CD4-positive, alpha-beta T cell treated with Interferon alpha-2 for 1 hour (primary cell): ENCODE results near the gene PARD3.
"Not testable (repeated sequence)": the region's sequence is repeated elsewhere in the genome, so short reads cannot be mapped to it uniquely, and the experiment has no call there.

ENCODE experiments used
- DNase-seq, 2 donors: peaks; one replicate each; pipeline ENCODE4 v3.0.0-alpha.2; 2020 to 2022

PARD3 gene

DNA sequence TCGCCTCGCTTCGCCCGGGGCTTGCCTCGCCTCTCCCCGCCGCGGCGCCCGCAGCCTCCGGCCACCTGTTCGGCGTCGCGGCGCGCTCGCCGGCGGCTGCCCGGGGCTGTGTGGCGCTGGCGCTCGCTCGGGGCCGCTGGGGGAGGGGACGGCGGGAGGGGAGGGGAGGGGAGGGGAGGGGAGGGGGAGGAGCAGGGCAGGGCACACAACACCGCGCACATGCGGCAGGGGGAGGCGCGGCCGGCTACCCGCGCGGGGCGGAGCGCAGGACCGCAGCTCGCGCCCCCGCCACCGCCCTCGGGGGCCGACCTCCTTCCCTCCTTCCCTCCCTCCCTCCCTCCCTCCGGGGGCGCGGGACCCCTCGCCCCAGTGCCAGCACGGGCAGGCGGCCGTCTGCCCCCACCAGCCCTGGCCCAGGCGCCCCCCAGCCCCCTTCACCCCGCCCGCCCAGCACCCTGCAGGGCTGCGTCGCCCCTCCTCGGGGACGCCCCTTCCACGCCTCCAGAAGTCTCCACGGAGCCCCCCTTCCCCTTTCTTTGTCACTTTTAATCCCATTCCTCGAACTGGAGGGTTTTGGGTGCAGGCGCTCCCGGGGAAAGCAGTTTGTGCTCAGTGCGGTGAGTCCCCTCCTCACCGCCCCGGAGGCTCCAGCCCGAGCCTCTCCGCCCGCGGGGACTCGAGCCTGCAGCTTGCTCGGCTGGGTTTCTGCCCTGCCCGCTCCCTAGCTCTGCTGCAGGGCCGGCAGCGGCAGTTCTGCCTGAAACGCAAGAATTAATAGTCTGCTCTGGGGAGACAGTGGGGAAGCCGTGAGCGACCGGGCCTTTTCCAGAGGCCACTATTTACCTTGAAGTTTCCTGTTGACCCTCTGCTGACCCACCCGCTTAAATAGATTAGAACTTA lies at the start of gene PARD3:
TSS of gene PARD3 (minus strand) at position 112 of the 900 bp plus-strand sequence. CDS start 301 bp downstream, outside the sequence.
- DNase-seq = no peak

DNA sequence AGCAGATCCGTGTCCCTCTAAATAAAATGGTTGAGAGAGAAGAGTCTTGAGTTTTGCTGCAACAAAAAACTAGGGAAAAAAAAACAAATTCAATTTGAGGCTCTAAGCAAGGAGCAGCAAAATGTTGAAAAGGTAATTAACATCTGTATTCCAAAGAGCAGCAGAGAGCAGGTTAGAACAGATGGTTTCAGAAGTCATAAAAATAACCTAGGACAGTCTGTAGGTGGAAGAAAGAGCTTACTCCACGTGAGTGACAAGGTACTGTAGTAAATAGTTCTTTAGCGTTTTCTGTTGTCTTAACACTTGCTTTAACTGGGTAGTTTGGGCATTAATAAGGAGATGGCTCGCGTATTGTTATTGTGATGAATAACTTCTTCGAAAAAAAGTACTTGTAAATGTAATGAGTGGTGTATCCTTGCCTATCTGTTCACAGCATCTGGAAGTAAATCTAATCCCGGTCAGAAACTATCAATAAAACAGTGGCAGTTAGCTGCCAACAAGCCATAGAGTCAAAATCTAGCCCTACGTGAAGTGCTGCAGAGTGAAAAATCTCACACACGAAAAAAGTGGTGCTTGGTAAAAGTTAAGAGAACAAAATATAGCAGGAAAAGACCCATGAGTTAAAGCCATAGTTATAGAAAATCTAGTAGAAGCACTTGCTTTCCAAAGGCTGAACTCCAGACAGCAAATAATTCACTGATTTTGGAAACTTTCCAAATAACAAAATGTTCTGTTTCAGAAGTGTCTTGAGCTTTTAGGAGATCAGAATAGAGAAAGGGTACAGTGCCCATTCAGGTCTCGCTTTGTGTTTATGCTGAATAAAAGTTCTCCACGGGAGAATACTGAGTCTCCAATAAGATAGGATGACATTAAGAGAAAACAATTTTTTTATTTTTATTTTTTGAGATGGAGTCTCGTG lies 49.3 kb upstream of the PARD3 start:
- no peak for DNase-seq

DNA sequence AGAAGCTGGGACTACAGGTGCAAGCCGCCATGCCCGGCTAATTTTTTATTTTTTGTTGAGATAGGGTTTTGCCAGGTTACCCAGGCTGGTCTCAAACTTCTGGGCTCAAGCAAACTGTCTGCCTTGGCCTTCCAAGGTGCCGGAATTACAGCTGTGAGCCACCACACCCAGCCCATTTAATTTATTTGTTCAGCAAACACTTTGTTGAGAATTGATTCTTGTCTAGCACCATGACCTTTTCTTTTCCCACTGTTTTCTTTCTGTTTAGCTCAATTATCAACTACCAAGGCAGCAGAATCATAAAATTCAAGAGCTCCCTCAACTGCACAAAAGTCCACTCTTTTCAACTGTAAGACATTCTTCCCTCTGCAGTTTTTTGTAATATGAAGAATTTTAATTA lies 47.8 kb upstream of the PARD3 start:
- DNase-seq = no peak

DNA sequence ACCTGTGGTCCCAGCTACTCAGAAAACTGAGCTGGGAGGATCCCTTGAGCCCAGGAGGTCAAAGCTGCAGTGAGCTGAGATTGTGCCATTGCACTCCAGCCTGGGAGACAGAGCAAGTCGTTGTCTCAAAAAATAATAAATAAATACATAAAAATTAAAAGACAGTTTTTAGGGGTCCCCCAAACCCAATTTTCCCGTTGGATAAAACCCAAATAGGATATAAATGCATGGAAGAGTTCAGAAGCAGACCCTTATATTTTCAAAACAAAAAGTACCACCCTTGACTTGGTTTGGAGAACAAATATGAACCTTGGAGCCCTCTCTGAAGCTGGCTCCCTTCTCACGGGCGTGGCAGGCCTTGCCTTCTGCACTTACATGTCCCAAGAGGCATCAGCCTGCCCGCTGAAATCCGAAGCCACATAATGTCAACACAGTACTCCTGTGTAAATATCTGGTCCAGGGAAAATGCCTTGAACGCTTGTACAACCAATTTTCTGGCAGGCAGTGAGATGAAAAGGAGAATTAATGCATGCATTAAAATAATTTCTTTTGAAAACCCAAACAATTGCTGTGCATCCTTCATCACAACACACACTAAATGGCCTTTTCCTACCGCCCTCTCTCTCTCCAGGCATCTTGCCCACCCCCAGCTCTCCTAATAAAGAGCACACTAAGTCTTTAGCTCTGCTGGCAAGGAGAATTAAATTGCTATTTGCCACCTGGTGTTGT lies 46.4 kb upstream of the PARD3 start:
- DNase-seq = no peak

DNA sequence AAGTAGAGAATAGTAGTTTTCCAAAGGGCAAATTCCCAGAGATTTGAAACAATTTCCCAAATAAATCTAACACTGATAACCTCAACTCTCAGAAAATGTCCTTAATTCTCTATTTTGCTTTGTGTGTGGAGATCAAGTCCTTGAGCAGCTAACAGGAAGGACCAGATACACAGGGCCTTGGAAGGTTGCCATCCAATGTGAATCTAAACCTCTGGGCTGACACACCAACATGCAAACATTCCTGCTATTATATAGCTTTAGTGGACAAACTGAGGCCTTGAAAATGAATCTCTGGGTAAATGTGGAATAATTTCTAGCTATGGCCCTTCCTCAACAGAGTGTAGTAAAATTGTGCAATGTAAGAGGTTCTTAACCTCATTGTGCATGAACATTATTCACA lies 44.1 kb upstream of the PARD3 start:
- no peak for DNase-seq

DNA sequence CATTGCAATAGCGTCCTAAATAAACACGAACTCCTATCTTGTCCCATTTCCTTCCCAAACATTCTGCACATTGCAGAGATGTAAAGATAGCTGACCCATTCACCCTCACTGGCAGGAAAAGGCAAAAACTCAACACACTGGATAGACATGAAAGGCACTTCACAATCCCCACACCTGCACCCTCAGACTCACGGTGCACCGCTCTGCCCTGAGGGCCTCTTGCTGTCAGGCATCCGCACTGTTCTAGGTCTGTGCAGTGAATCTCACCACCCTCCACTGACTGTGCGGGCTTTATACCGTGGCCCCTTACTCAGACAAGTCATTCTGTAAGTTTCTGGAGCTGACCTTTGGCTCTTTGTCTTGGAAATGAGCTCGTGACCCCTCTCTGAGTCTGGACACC lies 42.9 kb upstream of the PARD3 start:
- no peak for DNase-seq

DNA sequence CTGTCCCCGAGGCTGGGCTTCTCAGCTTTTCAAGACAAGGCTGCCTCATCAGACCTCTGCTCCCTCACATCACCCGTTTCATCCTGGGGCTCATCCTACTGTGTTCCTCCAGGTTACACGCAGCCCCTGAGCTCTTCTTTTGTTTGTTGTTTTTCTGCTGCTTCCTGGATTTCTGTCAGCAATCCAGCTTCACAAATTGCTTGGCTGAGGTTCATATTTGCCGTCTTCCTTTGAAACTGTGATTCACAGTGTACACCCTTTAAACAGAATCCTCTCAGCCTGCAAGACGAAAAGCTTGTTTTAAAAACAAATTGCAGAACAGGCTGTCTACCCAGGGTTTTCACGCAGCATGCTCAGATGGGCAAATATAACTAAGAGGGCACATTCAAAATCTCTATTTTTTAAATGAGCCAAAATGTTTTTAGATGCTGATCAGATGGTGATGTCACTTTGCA lies 39.1 kb upstream of the PARD3 start:
- DNase-seq = no peak

DNA sequence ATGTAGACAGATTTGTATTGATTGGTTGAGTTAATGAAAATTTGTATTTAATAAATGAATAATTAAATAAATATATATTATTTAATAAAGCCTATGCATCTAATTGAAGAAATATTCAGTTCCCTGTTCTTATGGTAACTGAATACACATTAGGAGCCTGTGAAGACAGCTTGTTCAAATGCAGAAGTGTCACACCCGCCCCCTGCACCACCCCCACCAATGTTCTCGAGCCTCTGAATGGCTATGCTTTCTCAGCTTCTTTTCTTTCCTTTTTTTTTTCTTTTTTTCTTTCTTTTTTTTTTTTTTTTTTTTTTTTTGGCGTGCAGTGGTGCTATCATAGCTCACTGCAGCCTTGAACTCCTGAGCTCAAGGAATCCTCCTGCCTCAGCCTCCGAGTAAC lies 38.3 kb upstream of the PARD3 start:
- no peak for DNase-seq

DNA sequence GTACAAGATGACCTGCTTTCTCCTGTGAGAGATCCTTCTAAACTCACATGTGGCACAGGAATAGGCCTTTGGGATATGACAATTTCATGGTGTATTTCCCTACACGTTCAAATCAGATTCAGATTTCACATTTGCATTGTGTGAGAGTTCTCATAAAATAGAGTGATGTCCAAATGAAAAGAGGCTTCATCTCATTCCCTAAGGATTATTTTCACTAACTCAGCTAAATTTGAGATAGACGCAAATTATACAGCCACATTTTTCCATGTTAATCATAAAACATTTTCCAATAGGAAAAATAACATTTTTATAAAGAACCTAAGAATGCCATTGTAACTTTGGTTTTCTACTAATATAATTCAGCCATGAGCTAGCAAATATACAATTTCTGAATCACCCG lies 35.5 kb upstream of the PARD3 start:
- DNase-seq = no peak

DNA sequence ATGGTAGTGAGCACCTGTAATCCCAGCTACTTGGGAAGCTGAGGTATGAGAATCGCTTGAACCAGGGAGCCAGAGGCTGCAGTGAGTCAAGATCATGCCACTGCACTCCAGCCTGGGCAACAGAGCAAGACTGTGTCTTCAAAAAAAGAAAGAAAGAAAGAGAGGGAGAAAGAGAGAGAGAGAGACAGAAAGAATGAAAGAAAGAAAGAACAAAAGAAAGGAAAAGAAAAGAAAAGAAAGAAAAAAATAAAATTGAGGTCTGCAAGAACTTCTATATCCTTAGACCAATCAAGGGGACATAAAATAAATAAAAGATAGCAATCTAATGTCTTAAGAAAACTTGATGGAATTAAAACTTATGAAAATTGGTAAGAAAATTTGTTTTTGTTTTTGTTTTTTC lies 34.9 kb upstream of the PARD3 start:
- no peak for DNase-seq

DNA sequence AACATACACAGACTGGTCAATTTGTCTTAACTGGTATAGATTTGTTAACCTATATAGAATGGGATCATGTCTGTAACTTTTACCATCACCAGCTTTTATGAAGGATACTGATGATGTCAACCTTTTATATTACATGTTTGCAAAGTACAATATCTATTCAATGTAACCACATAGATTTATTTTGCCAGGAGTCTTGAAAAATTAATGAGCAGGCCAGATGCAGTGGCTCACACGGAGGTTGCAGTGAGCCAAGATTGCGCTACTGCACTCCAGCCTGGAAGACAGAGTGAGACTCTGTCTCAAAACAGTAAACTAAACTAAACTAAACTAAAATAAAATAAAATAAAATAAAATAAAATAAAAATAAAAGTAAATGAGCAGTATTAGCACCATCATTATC lies 30.0 kb upstream of the PARD3 start:
- DNase-seq = no peak

DNA sequence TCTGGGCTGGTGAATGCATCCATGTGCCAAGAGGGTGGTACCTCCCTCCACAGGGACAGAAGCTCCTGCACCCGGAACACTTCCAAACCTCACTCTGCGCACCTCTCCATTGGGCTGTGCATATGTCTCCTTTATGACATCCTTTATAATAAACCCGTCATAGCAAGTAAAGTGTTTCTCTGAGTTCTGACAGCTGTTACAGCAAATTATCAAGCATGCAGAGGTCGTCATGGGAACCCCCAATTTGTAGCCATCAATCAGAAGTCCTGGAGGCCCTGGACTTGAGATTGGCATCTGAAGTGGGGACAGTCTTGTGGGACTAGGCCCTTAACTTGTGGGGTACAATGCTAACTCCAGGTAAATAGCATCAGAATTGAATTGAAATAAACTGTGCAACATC lies 29.4 kb upstream of the PARD3 start:
- DNase-seq = no peak

DNA sequence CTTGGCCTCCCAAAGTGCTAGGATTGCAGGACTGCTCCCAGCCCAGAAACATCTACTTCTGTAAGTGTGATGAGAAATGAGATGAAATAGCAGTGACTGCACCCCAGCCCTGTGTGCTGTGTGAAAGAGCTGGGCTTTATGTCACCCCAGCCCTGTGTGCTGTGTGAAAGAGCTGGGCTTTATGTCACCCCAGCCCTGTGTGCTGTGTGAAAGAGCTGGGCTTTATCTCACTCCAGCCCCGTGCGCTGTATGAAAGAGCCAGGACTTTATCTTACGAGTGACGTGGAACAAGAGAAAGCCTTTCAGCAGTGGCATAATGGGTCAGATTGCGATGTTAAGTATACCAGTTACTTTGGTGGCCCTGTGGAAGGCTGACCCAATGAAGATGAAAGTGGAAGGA lies 28.4 kb upstream of the PARD3 start:
- not testable (repeated sequence) for DNase-seq

DNA sequence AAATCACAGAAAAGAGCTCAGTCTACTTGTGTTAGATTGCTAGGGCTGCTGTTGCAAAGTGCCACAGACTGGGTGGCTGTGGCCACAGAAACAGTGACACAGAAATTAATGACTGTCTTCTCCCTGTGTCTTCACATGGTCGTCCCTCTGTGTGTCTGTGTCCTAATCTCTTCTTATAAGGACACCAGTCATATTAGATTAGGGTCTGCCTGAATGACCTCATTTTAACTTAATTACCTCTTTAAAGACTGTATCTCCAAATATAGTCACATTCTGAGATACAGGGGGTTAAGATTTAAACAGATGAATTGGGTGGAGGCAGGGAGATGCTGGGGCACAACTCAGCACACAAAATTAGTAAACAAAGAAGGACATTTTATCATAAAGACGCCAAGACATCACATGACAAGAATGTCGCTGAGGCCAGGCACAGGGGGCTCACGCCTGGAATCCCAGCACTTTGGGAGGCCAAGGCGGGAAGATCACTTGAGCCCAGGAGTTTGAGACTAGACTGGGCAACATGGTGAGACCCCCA lies 23.3 kb upstream of the PARD3 start:
- no peak for DNase-seq

DNA sequence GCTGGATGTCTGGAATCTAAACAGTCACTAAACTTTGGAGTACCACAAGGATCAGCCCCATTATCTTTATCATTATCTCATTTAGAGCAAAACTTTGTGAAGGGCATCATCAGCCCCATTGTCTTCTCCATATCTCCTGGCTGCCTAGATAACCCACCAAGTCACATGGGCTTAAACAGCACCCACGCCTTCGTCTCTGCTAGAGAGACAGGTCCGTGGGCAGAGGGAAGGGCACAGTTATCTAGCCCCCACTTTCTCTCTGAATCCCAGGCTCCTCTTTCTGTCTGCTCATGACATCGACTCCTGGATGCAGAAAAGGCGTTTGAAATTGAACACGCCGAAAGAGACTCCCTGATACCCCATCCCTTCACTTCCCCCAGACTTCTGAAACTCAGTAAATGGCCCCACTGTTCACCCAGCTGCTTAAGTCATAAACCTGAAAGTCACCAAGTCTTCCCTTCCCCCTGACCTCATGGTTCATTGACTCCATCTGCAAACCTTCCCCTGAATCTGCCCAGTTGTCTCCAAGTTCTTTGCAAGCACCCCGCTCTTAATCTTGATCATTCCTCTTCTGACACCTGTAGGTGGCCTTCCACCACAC lies 20.9 kb upstream of the PARD3 start:
- DNase-seq = no peak

DNA sequence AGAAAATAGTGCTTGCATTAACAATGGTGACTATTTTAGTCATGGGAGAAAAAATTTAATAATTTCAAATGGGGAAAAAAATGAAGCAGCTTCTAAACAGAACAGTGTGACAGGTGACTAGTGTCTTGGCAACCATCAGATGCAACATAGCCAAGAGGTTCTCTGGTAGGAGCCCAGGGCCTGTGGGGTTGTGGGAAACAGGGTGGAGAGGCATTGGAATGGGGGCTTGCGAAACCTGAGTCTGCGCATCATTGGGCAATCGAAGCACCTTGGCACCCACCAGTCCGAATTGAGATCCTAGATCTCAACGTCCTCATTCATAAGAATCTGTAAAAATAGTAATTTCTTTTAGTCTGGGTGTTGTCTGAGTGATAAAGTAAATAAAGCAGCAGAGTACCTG lies 19.2 kb upstream of the PARD3 start:
- DNase-seq = no peak

DNA sequence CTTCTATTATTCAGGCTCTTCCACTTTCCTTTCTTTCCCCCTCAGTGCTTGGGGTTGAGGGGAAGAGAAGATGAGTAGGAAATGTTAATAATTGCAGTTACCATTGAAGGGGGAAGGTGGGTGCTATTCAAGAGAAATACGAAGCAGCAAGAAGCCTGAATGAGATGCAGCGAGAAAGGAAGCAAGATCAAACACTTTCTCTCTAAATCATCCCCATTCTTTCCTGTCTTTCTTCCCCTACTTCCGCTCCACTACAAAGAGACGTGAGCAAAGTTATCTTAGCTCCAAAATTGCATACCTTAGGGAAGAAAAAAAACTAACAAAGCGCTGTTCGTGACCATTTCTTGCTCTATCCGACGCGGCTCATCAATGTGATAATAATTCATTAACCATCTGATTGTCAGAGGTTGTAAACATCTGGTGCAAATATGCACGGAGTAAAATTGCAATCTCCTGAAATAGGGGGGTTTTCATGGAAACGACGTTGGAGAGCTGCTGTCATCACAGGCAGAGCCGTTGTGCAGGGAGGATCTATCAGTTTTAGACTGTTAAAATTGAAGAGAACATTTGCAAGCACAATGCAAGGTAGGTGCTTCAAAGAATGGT lies 15.2 kb upstream of the PARD3 start:
- DNase-seq = no peak

DNA sequence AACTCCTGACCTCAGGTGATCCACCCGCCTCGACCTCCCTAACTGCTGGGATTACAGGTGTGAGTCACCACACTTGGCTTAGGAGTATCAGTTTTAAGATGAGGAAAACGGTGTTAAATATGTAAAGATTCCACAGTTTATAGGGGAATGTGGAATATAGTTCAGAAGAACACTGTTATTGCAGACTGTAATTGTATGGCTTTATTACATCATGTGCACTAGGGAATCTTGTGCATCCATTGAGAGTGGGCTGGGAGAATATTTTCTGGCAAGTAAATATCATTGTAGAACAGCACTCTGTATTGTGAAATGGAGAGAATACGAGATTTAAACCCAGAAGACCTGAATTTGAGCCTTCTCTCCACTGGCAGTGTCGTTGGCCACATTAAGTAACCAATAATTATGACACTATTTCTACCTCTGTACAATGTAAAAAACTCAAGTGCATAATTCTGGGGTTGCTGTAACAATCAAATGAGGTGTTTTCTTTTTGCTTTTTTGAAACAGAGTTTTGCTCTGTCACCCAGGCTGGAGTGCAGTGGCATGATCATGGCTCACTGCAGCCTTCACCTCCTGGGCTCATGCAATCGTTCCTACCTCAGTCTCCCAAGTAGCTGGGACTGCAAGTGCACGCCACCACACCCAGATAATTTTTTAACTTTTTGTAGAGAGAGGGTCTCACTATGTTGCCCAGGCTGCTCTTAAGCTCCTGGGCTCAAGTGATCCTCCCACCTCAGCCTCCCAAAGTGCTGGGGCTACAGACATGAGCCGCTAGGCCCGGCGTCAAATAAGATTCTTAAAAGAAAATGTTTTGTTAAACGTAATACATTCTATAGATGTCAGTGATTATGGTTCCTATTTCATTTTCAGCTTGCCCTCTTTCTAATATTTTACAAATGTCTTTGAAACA lies 12.0 kb upstream of the PARD3 start:
- no peak for DNase-seq

DNA sequence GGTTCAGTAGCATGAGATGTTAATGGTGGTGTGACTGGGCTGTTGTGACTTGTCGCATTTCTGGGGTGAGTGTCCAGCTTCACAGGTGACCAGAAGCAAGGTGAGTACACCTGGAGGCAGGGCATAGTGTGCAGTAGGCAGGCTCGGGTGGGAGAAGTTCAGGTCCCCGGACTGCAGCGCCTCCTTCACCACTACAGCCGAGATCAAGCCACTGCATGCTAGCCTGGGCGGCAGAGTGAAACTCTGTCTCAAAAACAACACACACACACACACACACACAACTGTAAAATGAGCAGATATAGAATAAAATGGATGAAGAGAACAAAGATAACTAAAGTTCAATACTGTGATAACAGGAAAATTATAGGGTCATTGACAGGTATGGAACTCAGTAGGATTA lies 11.1 kb upstream of the PARD3 start:
- DNase-seq = no peak

DNA sequence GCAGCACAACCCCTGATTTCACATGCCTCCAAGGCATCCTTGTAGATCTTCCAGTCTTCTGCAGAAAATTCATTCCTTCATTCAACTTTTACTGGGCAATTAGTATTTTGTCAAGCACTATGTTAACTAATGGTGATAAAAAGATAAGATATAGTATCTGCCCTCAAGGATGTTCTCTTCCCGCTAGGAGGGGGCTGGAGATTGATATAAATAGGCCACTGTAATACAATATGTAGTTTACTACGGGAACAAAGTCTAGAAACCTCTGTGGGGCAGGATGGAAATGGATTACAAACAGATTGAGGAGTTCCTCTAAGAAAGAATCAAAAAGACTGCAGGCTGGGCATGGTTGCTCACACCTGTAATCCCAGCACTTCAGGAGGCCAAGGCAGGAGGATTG lies 10.3 kb upstream of the PARD3 start:
- DNase-seq = no peak

DNA sequence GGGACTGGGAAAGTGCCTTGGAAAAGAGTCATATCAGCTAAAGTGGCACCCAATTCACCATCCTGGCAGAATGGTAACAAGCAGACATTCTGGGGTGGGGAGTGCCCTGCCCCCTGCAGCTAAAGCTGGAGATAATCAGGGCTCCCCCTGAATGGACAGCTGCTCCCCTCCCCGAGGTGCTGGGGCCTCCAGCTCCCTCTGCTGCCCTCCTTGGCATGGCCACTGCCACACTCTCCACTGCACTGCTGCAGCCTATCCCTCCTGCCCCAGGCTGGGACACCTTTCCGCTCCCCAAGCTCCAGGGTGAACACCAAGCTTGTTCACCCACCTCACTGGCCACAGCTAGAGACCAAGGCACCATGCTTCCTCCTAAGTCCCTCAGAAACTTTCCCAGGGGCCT lies 9.8 kb upstream of the PARD3 start:
- DNase-seq = no peak
